HepG2 (cell line): ENCODE results near the gene MS4A10. TPM values are rescaled to one million over a fixed set of nuclear protein-coding genes. Genes with fewer than 3 reads are reported as not detected.
A peak's percentile ranks its signal among the peaks of the same experiment; 100 is the strongest.

ENCODE experiments used
- AHR ChIP-seq: IDR thresholded peaks from 2 replicates; pipeline ENCODE4 v1.6.1; 2018; ENCODE audit warnings: missing genetic modification reagents, missing compliant biosample characterization
- FOXK2 ChIP-seq: fragments of 450-650 bp; IDR thresholded peaks from 2 replicates; pipeline ENCODE4 v1.6.1; 2016
- GFI1 ChIP-seq: sonication (generic); formaldehyde crosslinking; IDR thresholded peaks from 2 replicates; pipeline ENCODE4 v1.5.0; 2020; ENCODE audit warnings: missing genetic modification reagents, mild to moderate bottlenecking, borderline replicate concordance
- KMT2B ChIP-seq: IDR thresholded peaks from 2 replicates; pipeline ENCODE4 v1.6.1; 2016; ENCODE audit warnings: missing genetic modification reagents, missing compliant biosample characterization
- NR2F2 ChIP-seq: IDR thresholded peaks from 2 replicates; pipeline ENCODE4 v1.6.1; 2012; ENCODE audit warnings: low read depth, inconsistent platforms, borderline replicate concordance
- POGK ChIP-seq: sonication (generic); formaldehyde crosslinking; conservative IDR thresholded peaks from 2 replicates; pipeline ENCODE4 v1.8.0; 2022; ENCODE audit warnings: mild to moderate bottlenecking, moderate library complexity, missing genetic modification reagents
- RBAK ChIP-seq: sonication (generic); formaldehyde crosslinking; IDR thresholded peaks from 2 replicates; pipeline ENCODE4 v1.5.1; 2020; ENCODE audit warnings: mild to moderate bottlenecking, missing genetic modification reagents
- ZNF691 ChIP-seq: sonication (generic); formaldehyde crosslinking; IDR thresholded peaks from 2 replicates; pipeline ENCODE4 v1.4.0; 2020; ENCODE audit warnings: missing genetic modification reagents, low read depth, mild to moderate bottlenecking, borderline replicate concordance
- polyA plus RNA-seq, 8 experiments: library from polyadenylated mRNA; depleted of rRNA in 3 of 8; stranded (reverse) in 7 of 8; unstranded in 1 of 8; fragments of >200 nt; fragmentation: Illumina TruSeq in 4 of 8; extraction: Trizol in 4 of 8; gene quantifications; 2 replicates each; pipeline versions ENCODE4 v1.2.1 to v1.2.3, GENCODE V29; 2011 to 2016; ENCODE audit warnings: low read depth in 4 of 8, missing spikeins in 1 of 8, mixed read lengths in 1 of 8; ENCODE audit not compliant: insufficient read depth in 1 of 8
- total RNA-seq, 5 experiments: library from RNA; depleted of rRNA; stranded (reverse); fragments of >200 nt; fragmentation: Illumina TruSeq; extraction: Trizol; gene quantifications; 2 replicates each; pipeline ENCODE4 v1.2.3, GENCODE V29; 2016; ENCODE audit warnings: low read depth in 1 of 5
- TF ChIP-seq, protein P1 (sequence below): sonication (generic); formaldehyde crosslinking; IDR thresholded peaks from 2 replicates; pipeline ENCODE4 v1.4.0; 2020; ENCODE audit warnings: missing genetic modification reagents

The MS4A10 gene
- total and polyA plus RNA-seq, 2 of the 13 experiments (the other 11 are each of a cell fraction or from before 2014, with no cell fraction given): not detected

DNA sequence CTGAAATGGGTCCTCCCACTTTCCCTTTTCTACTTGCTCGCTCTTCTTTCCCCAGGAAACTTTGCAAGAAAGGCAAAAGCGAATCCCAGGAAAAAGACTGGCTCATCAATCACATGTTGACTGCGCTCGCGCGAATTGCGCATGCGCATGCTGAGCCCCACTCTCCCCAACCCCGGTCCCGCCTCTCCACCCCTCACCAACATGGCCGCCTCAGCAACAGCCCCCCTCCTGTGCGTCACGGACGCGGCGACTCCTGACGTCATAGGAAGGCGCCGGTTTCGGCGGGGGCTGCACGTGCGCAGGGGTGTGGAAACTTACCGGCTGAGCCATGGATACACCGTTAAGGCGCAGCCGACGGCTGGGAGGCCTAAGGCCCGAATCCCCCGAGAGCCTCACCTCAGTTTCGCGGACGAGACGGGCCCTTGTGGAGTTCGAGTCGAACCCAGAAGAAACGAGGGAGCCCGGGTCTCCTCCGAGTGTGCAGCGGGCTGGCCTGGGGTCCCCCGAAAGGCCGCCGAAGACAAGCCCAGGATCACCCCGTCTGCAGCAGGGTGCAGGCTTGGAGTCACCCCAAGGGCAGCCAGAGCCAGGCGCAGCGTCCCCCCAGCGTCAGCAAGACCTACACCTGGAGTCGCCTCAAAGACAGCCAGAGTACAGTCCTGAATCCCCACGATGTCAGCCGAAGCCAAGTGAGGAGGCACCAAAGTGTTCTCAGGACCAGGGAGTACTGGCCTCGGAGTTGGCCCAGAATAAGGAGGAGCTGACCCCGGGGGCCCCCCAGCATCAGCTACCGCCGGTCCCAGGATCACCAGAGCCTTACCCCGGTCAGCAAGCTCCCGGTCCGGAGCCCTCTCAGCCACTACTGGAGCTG lies 56.9 kb downstream of the MS4A10 start, which contains the start of gene CCDC86 (continued):
- TF ChIP-seq POGK (CRISPR knock-in tag) (no peak), FOXK2 (peak; percentile 87), GFI1 (CRISPR knock-in tag) (peak; percentile 69; the same call in 1 of the 2 replicates), AHR (peak; percentile 40; the same call in 1 of the 2 replicates), RBAK (CRISPR knock-in tag) (no peak), ZNF691 (CRISPR knock-in tag) (peak; percentile 78; the same call in 1 of the 2 replicates), KMT2B (CRISPR knock-in tag) (peak; percentile 97), NR2F2 (peak; percentile 30; the same call in 1 of the 2 replicates)
- TF ChIP-seq, protein P1, sequence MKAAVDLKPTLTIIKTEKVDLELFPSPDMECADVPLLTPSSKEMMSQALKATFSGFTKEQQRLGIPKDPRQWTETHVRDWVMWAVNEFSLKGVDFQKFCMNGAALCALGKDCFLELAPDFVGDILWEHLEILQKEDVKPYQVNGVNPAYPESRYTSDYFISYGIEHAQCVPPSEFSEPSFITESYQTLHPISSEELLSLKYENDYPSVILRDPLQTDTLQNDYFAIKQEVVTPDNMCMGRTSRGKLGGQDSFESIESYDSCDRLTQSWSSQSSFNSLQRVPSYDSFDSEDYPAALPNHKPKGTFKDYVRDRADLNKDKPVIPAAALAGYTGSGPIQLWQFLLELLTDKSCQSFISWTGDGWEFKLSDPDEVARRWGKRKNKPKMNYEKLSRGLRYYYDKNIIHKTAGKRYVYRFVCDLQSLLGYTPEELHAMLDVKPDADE (CRISPR knock-in tag): no peak
